Activated CD8-positive, alpha-beta T cell treated with anti-CD3 and anti-CD28 coated beads for 36 hours (primary cell): ENCODE measurements around the gene ANXA2. TPM values are rescaled to one million over a fixed set of nuclear protein-coding genes. Genes with fewer than 3 reads are reported as not detected.

Experiments
- ATAC-seq: fragments of 200-7000 bp; cut with Tn5 transposase; one replicate; pipeline ENCODE4 v1.10.0; 2021; ENCODE audit warnings: mild to moderate bottlenecking, moderate library complexity
- CTCF ChIA-PET: fragments of 350-600 bp; sonication (Branson Sonifier 250); formaldehyde crosslinking; loops from one replicate; lab custom pipeline; 2021; ENCODE audit warnings: antibody characterized with exemption; lab: Charles Lee
- POLR2A ChIA-PET: fragments of 350-600 bp; sonication (Branson Sonifier 250); formaldehyde crosslinking; loops from one replicate; lab custom pipeline; 2021; ENCODE audit warnings: antibody characterized with exemption; lab: Charles Lee
- DNase-seq: peaks from one replicate; pipeline ENCODE4 v3.0.0-alpha.2; 2020
- H3K27ac Mint-ChIP-seq: one replicate; pipeline ENCODE4 v1.8.0; 2021; ENCODE audit warnings: mild to moderate bottlenecking, mixed read lengths
- H3K27me3 Mint-ChIP-seq: one replicate; pipeline ENCODE4 v1.8.0; 2021; ENCODE audit warnings: mixed read lengths
- H3K36me3 Mint-ChIP-seq: one replicate; pipeline ENCODE4 v1.8.0; 2021; ENCODE audit warnings: low read depth, mixed read lengths
- H3K4me1 Mint-ChIP-seq: one replicate; pipeline ENCODE4 v1.8.0; 2021; ENCODE audit warnings: low read depth, mixed read lengths
- H3K4me3 Mint-ChIP-seq: one replicate; pipeline ENCODE4 v1.8.0; 2021; ENCODE audit warnings: mild to moderate bottlenecking, moderate library complexity, mixed read lengths
- H3K9me3 Mint-ChIP-seq: one replicate; pipeline ENCODE4 v1.8.0; 2021; ENCODE audit warnings: mixed read lengths
- CTCF ChIP-seq: fragments of 200-600 bp; IDR thresholded peaks from one replicate; pipeline ENCODE4 v1.8.0; 2022; ENCODE audit warnings: antibody characterized with exemption, mild to moderate bottlenecking
- intact Hi-C: fragments of 100-400 bp; cut with micrococcal nuclease; formaldehyde crosslinking; loops from one replicate; pipeline ENCODE4 v1.10.0; 2022
- total RNA-seq, 2 experiments: library from RNA; stranded (reverse); gene quantifications; one replicate each; pipeline ENCODE4 v1.2.3, GENCODE V29; 2021

Gene ANXA2
- total RNA-seq, 2 experiments from 2014 or later = 57.9 to 60.2 TPM

DNA sequence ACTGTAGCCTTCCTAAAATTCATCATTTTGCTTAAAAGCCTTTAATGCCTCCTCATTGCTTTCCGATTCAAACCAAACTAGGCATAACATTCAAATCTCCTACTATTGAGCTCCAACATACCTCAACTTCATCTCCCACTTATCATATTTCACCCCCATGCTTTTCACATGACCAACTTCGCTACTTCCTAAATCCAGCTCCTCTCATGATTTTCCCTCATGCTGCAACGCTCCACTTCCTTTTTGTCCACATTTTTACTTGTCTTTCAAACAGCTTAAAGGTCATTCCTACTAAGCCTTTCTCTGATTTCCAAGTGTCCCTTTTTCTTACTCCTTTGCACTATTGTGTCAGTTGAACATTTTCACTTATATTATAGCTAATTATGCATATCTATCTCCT lies 20.3 kb upstream of the ANXA2 start:
- H3K27me3 Mint-ChIP-seq = no peaks in the 10 kb centered on the region
- no peaks in the 10 kb centered on the region for H3K4me1 Mint-ChIP-seq
- H3K27ac Mint-ChIP-seq = no peak overlapping the region
- ATAC-seq (no peak), DNase-seq (no peak)
- peaks cover 3% of the 10 kb centered on the region for H3K36me3 Mint-ChIP-seq
- ChIA-PET POLR2A (no interaction called here), CTCF (interaction anchor here (0.8 to 1.2 kb wide), 5 partner anchors 11 to 59 kb away, joined by 3 to 5 read pairs (median 4); no protein-coding TSS in a partner anchor)
- no peaks in the 10 kb centered on the region for H3K9me3 Mint-ChIP-seq
- intact Hi-C loops = no loop called here
- H3K4me3 Mint-ChIP-seq = no peak overlapping the region
- TF ChIP-seq CTCF = no peak

GRCh38 chr15:60417112-60417511 lies 19.3 kb upstream of the ANXA2 start:
- TF ChIP-seq CTCF = no peak
- ChIA-PET POLR2A (no interaction called here), CTCF (interaction anchor here (1.0 to 1.2 kb wide), 3 partner anchors 10 to 55 kb away, joined by 3 to 4 read pairs (median 4); no protein-coding TSS in a partner anchor)
- H3K4me3 Mint-ChIP-seq = no peak overlapping the region
- no peaks in the 10 kb centered on the region for H3K4me1 Mint-ChIP-seq
- H3K27me3 Mint-ChIP-seq = no peaks in the 10 kb centered on the region
- intact Hi-C loops = no loop called here
- H3K27ac Mint-ChIP-seq = no peak overlapping the region
- DNase-seq = no peak
- no peaks in the 10 kb centered on the region for H3K9me3 Mint-ChIP-seq
- H3K36me3 Mint-ChIP-seq = no peaks in the 10 kb centered on the region
- no peak for ATAC-seq

- Mint-ChIP-seq H3K27ac (no peak overlapping the region), H3K4me1 (no peaks in the 10 kb centered on the region), H3K27me3 (no peaks in the 10 kb centered on the region), H3K36me3 (no peaks in the 10 kb centered on the region), H3K9me3 (no peaks in the 10 kb centered on the region), H3K4me3 (no peak overlapping the region)
- intact Hi-C loops = no loop called here
- ATAC-seq (no peak), DNase-seq (no peak)
- ChIA-PET POLR2A (no interaction called here), CTCF (no interaction called here)
- TF ChIP-seq CTCF = no peak
These were observed 18.7 kb upstream of the ANXA2 start for GRCh38 chr15:60416484-60416883.

DNA sequence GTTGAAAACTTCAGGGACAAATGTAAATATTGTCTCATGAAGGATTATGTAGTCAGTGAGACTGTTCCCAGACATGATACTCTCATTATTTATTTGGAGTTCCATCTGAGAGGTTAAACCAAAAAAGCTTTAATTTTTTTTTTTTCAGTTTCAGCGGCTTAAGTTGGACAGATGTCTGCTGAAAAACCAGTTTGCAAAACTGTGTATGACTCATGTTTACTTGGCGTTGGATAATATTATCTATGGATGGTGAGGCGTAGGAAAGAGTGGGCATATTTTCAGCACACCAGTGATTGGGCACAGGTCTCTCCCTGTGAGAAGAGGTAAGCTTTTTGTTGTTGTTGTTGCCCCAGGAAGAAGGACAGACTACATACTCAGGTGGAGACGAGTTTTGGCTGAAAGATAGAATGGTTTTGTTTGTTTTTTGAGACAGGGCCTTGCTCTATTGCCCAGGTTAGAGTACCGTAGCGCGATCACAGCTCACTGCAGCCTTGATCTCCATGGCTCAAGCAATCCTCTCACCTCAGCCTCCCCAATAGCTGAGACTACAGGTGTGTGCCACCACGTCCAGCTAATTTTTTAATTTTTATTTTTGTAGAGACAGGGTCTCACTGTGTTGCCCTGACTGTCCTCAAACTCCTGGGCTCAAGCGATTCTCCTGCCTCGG lies 16.4 kb upstream of the ANXA2 start:
- intact Hi-C loops = no loop called here

More for the DNA sequence above, 16.4 kb upstream of the ANXA2 start:
- Mint-ChIP-seq H3K9me3 (no peaks in the 10 kb centered on the region), H3K36me3 (no peaks in the 10 kb centered on the region), H3K27me3 (no peaks in the 10 kb centered on the region), H3K4me1 (peaks cover 1% of the 10 kb centered on the region), H3K27ac (no peak overlapping the region), H3K4me3 (no peak overlapping the region)
- POLR2A ChIA-PET = interaction anchor here (0.6 to 1.3 kb wide), 2 partner anchors 9 to 16 kb away, joined by 3 read pairs; no protein-coding TSS in a partner anchor
- ATAC-seq (no peak), DNase-seq (no peak)
- no peak for TF ChIP-seq CTCF
- CTCF ChIA-PET = no interaction called here
